Peyer's patch (tissue), 4 donors: ENCODE data around the gene RTN4RL1. TPM values are rescaled to one million over a fixed set of nuclear protein-coding genes. Genes with fewer than 3 reads are reported as not detected.

Source experiments
- DNase-seq, 3 donors: peaks; one replicate each; pipeline ENCODE4 v3.0.0-alpha.2; 2017 to 2019
- H3K27ac ChIP-seq, 4 donors: fragments of 200-600 bp; sonication (generic); one replicate each; pipeline ENCODE4 v1.5.1; 2016 to 2019
- H3K27me3 ChIP-seq, 2 donors: fragments of 200-600 bp; sonication (generic); one replicate each; pipeline ENCODE4 v1.5.1; 2019
- H3K36me3 ChIP-seq, 3 donors: fragments of 200-600 bp; sonication (generic); one replicate each; pipeline ENCODE4 v1.5.1; 2016 to 2019
- H3K4me1 ChIP-seq, 4 donors: fragments of 200-600 bp; sonication (generic); one replicate each; pipeline ENCODE4 v1.5.1; 2016 to 2019
- H3K4me3 ChIP-seq, 4 donors: fragments of 200-600 bp; sonication (generic); 1 replicate in 3 of 4; 2 replicates in 1 of 4; pipeline ENCODE4 v1.5.1; 2016 to 2019; ENCODE audit warnings: mild to moderate bottlenecking in 1 of 4
- H3K9me3 ChIP-seq, 4 donors: fragments of 200-600 bp; sonication (generic); one replicate each; pipeline ENCODE4 v1.5.1; 2016 to 2019; ENCODE audit warnings: mild to moderate bottlenecking in 1 of 4
- POLR2A ChIP-seq, 2 donors: fragments of 450-650 bp; IDR thresholded peaks; one replicate each; pipeline ENCODE4 v1.5.1; 2017; ENCODE audit warnings: antibody characterized with exemption in 2 of 2, mild to moderate bottlenecking in 2 of 2, moderate library complexity in 2 of 2
- total RNA-seq, 4 donors: library from RNA; depleted of rRNA; stranded (reverse); fragments of >200 nt; gene quantifications; one replicate each; pipeline ENCODE4 v1.1.0, GENCODE V29; 2016
- TF ChIP-seq, protein P1 (sequence below), 6 experiments: fragments of 450-650 bp in 4 of 6; fragments of 200-600 bp in 2 of 6; sonication (generic) in 1 of 6; IDR thresholded peaks; one replicate each; pipeline ENCODE4 v1.5.1; 2017 to 2019; ENCODE audit warnings: antibody characterized with exemption in 6 of 6, mild to moderate bottlenecking in 3 of 6, moderate library complexity in 1 of 6

The RTN4RL1 gene
- total RNA-seq, 4 donors from 2014 or later, result not detected

GRCh38 chr17:2042390-2042847, 17.3 kb upstream of the RTN4RL1 start:
- TF ChIP-seq, protein P1, sequence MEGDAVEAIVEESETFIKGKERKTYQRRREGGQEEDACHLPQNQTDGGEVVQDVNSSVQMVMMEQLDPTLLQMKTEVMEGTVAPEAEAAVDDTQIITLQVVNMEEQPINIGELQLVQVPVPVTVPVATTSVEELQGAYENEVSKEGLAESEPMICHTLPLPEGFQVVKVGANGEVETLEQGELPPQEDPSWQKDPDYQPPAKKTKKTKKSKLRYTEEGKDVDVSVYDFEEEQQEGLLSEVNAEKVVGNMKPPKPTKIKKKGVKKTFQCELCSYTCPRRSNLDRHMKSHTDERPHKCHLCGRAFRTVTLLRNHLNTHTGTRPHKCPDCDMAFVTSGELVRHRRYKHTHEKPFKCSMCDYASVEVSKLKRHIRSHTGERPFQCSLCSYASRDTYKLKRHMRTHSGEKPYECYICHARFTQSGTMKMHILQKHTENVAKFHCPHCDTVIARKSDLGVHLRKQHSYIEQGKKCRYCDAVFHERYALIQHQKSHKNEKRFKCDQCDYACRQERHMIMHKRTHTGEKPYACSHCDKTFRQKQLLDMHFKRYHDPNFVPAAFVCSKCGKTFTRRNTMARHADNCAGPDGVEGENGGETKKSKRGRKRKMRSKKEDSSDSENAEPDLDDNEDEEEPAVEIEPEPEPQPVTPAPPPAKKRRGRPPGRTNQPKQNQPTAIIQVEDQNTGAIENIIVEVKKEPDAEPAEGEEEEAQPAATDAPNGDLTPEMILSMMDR (IDR thresholded peaks at IDR 0.05), result no peak
- TF ChIP-seq POLR2A (IDR thresholded peaks at IDR 0.05), result no peak
- H3K4me1 ChIP-seq, result peaks cover 0 to 24% (median 8%) of the 10 kb centered on the region in 4 donors
- H3K36me3 ChIP-seq, result peaks cover 0 to 18% (median 0%) of the 10 kb centered on the region in 3 donors
- peak overlapping the region; percentile 57 to 97 (median 86) for H3K4me3 ChIP-seq
- no peak for DNase-seq
- H3K27ac ChIP-seq, result peak overlapping the region; percentile 83 to 96 (median 91)
- H3K27me3 ChIP-seq, result no peaks in the 10 kb centered on the region
- H3K9me3 ChIP-seq, result no peaks in the 10 kb centered on the region

DNA sequence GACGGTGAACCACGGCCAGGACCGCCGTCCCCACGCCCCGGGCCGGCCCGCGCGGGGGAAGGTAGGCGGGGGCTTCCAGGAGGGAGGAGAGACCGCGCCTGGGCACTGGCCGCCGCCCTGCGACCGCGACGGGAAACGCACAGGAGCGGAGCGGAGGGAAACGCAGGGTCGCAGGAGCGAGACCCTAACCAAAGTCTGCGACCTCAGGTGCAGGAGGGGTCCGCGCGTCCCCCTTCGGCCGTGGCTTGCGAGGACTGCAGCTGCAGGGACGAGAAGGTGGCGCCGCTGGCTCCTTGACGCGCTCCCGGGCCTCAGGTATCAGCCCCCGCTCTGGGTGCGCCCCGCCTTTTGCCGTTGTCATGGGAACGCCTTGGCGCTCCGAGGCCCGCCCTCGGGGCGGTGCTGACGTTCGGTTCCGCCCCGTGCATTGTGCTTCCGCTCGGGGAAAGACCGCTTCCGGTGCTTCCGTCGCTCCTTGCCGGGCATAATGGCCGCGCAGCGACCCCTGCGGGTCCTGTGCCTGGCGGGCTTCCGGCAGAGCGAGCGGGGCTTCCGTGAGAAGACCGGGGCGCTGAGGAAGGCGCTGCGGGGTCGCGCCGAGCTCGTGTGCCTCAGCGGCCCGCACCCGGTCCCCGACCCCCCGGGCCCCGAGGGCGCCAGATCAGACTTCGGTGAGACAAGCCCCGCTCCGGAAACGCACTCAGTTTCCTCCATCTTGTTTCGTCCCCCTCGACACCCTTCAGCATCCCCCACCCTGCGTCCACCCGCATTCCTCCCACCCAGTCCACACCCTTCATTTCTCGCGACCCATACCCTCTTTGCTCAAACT, 16.6 kb upstream of the RTN4RL1 start, which contains the start of gene OVCA2:
Gene OVCA2 (plus strand): TSS at position 462 of the 829 bp plus-strand sequence. CDS start 26 bp downstream, at position 488.
- TF ChIP-seq, protein P1 (IDR thresholded peaks at IDR 0.05), result peak; percentile 42 to 67 (median 49)
- TF ChIP-seq POLR2A (IDR thresholded peaks at IDR 0.05), result peak; percentile 38 to 49
- H3K36me3 ChIP-seq, result peaks cover 0 to 24% (median 0%) of the 10 kb centered on the region in 3 donors

GRCh38 chr17:2040942-2041560, 15.9 kb upstream of the RTN4RL1 start:
- no peaks in the 10 kb centered on the region for H3K9me3 ChIP-seq
- peak overlapping the region; percentile 57 to 97 (median 86) for H3K4me3 ChIP-seq
- H3K4me1 ChIP-seq, result peaks cover 0 to 24% (median 8%) of the 10 kb centered on the region in 4 donors
- DNase-seq, result no peak
- peak overlapping the region; percentile 83 to 96 (median 91) for H3K27ac ChIP-seq
- TF ChIP-seq, protein P1 (IDR thresholded peaks at IDR 0.05), result no peak
- no peak for TF ChIP-seq POLR2A (IDR thresholded peaks at IDR 0.05)
- H3K36me3 ChIP-seq, result peaks cover 0 to 31% (median 0%) of the 10 kb centered on the region in 3 donors
- H3K27me3 ChIP-seq, result no peaks in the 10 kb centered on the region

More for the DNA sequence above, 16.6 kb upstream of the RTN4RL1 start, which contains the start of gene OVCA2:
- no peaks in the 10 kb centered on the region for H3K9me3 ChIP-seq
- peak within 1 kb of the TSS; percentile 83 to 96 (median 91) for H3K27ac ChIP-seq
- peak within 1 kb of the TSS; percentile 57 to 97 (median 86) for H3K4me3 ChIP-seq
- H3K27me3 ChIP-seq, result no peaks in the 10 kb centered on the region
- DNase-seq, result peak; percentile 95 to 98 (median 96)
- peaks cover 0 to 24% (median 8%) of the 10 kb centered on the region in 4 donors for H3K4me1 ChIP-seq

DNA sequence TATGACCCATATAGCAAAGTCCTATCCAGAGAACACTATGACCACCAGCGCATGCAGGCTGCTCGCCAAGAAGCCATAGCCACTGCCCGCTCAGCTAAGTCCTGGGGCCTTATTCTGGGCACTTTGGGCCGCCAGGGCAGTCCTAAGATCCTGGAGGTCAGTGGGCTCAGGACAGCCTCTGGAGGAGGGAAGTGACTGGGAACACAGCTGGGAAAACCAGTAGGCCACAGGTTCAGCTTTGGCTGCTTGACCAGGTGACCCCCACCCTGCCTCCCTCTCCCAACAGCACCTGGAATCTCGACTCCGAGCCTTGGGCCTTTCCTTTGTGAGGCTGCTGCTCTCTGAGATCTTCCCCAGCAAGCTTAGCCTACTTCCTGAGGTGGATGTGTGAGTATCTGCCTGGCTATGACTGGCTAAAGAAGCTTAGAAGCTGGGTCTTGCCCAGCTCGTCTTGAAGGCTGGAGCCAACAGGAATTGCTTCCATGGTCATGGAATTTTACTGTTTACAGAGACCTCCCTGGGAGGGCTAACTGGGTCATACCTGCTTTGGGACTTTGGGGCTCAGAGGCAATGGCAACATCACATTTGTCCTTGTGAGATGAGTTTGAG, 15.2 kb upstream of the RTN4RL1 start:
- no peak for DNase-seq
- H3K4me1 ChIP-seq, result peaks cover 0 to 24% (median 8%) of the 10 kb centered on the region in 4 donors
- peaks cover 0 to 34% (median 0%) of the 10 kb centered on the region in 3 donors for H3K36me3 ChIP-seq
- TF ChIP-seq POLR2A (IDR thresholded peaks at IDR 0.05), result no peak
- TF ChIP-seq, protein P1 (IDR thresholded peaks at IDR 0.05), result no peak
- H3K4me3 ChIP-seq, result no peak overlapping the region
- no peak overlapping the region for H3K27ac ChIP-seq
- H3K27me3 ChIP-seq, result no peaks in the 10 kb centered on the region
- H3K9me3 ChIP-seq, result no peaks in the 10 kb centered on the region

DNA sequence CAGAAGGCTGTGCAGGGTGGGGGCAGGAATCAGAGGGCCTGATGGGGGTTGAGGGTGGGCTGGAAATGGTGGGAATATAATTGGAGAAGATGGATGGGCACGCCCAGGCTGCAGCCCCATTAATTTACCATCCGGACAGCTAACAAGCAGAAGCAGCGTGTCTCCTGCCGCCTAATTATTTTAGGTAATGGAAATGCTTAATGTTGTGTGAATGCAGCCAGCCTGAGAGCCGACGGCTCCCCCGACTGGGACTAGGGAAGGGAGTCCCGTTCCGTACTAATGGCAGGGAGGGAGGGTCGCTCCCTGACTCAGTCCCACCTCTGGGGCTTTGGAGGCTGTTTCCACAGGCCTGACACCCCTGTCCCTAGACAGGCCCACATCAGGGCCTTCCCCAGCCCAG, 12.0 kb upstream of the RTN4RL1 start:
- Histone ChIP-seq H3K9me3 (no peaks in the 10 kb centered on the region), H3K4me1 (peaks cover 0 to 5% (median 4%) of the 10 kb centered on the region in 4 donors), H3K4me3 (no peak overlapping the region), H3K27me3 (no peaks in the 10 kb centered on the region), H3K36me3 (peaks cover 0 to 34% (median 0%) of the 10 kb centered on the region in 3 donors), H3K27ac (no peak overlapping the region)
- no peak for DNase-seq
- TF ChIP-seq, protein P1 (IDR thresholded peaks at IDR 0.05), result no peak
- TF ChIP-seq POLR2A (IDR thresholded peaks at IDR 0.05), result no peak
